Activated naive CD8-positive, alpha-beta T cell treated with anti-CD3 and anti-CD28 coated beads, Interleukin-2, amount 50 U/mL, for 16 hours (primary cell): ENCODE data around the gene LPIN3.

Source experiments
- DNase-seq: peaks from one replicate; pipeline ENCODE4 v3.0.0-alpha.2; 2020; ENCODE audit warnings: low read depth, low spot score

Gene LPIN3

GRCh38 chr20:41392871-41393704 lies 52.5 kb downstream of the LPIN3 start:
- DNase-seq: no peak

GRCh38 chr20:41393705-41394066 lies 53.1 kb downstream of the LPIN3 start:
- no peak for DNase-seq

GRCh38 chr20:41394081-41394480 lies 53.5 kb downstream of the LPIN3 start:
- no peak for DNase-seq

- DNase-seq: no peak
These were observed 54.5 kb downstream of the LPIN3 start for GRCh38 chr20:41394931-41395666.

- DNase-seq: no peak
These were observed 55.3 kb downstream of the LPIN3 start for GRCh38 chr20:41395667-41396664.

GRCh38 chr20:41398408-41398807 lies 57.8 kb downstream of the LPIN3 start:
- DNase-seq: no peak

- no peak for DNase-seq
These were observed 63.0 kb downstream of the LPIN3 start for GRCh38 chr20:41403604-41404003.

GRCh38 chr20:41405436-41405835 lies 64.8 kb downstream of the LPIN3 start:
- no peak for DNase-seq

GRCh38 chr20:41406353-41406752 lies 65.7 kb downstream of the LPIN3 start:
- no peak for DNase-seq

GRCh38 chr20:41406896-41407444 lies 66.3 kb downstream of the LPIN3 start:
- DNase-seq: no peak

- DNase-seq: no peak
These were observed 67.0 kb downstream of the LPIN3 start for GRCh38 chr20:41407607-41408006.

GRCh38 chr20:41408156-41408794 lies 67.7 kb downstream of the LPIN3 start:
- no peak for DNase-seq

- no peak for DNase-seq
These were observed 68.4 kb downstream of the LPIN3 start for GRCh38 chr20:41408986-41409385.
